HepG2 (cell line): ENCODE measurements around the gene MGST2. TPM values are rescaled to one million over a fixed set of nuclear protein-coding genes. Genes with fewer than 3 reads are reported as not detected.

Source experiments
- BRCA1 ChIP-seq: sonication (generic); formaldehyde crosslinking; IDR thresholded peaks from 2 replicates; pipeline ENCODE4 v1.4.0; 2020; ENCODE audit warnings: missing genetic modification reagents
- CENPT ChIP-seq: sonication (generic); formaldehyde crosslinking; IDR thresholded peaks from 2 replicates; pipeline ENCODE4 v1.8.0; 2022; ENCODE audit warnings: low read depth, mild to moderate bottlenecking, moderate library complexity, missing genetic modification reagents
- HHEX ChIP-seq: IDR thresholded peaks from 2 replicates; pipeline ENCODE4 v1.6.1; 2016; ENCODE audit warnings: control low read depth
- HNF4G ChIP-seq, 2 experiments: sonication (generic) in 1 of 2; formaldehyde crosslinking in 1 of 2; IDR thresholded peaks; 2 replicates each; pipeline versions ENCODE4 v1.4.0 to v1.6.1; 2011 to 2020; ENCODE audit warnings: borderline replicate concordance in 2 of 2, low read depth in 2 of 2, mild to moderate bottlenecking in 2 of 2, low read length in 1 of 2, missing genetic modification reagents in 1 of 2, moderate library complexity in 1 of 2
- MAZ ChIP-seq, 2 experiments: sonication (generic) in 1 of 2; formaldehyde crosslinking in 1 of 2; IDR thresholded peaks; 2 replicates each; pipeline versions ENCODE4 v1.5.0 to v1.6.1; 2012 to 2020; ENCODE audit warnings: low read depth in 2 of 2, mild to moderate bottlenecking in 2 of 2, borderline replicate concordance in 1 of 2, improper control_type of control experiment in 1 of 2, low read length in 1 of 2, missing genetic modification reagents in 1 of 2, moderate library complexity in 1 of 2
- MED13 ChIP-seq: sonication (generic); formaldehyde crosslinking; IDR thresholded peaks from 2 replicates; pipeline ENCODE4 v1.5.0; 2020; ENCODE audit warnings: missing genetic modification reagents
- MTF2 ChIP-seq: sonication (generic); formaldehyde crosslinking; IDR thresholded peaks from 2 replicates; pipeline ENCODE4 v1.5.0; 2020; ENCODE audit warnings: missing genetic modification reagents, borderline replicate concordance
- PHB2 ChIP-seq: fragments of 450-650 bp; IDR thresholded peaks from 2 replicates; pipeline ENCODE4 v1.6.1; 2018; ENCODE audit not compliant: partially characterized antibody
- RELA ChIP-seq: sonication (generic); formaldehyde crosslinking; IDR thresholded peaks from 2 replicates; pipeline ENCODE4 v1.4.0; 2020; ENCODE audit warnings: missing genetic modification reagents
- ZFP36L2 ChIP-seq: sonication (generic); formaldehyde crosslinking; IDR thresholded peaks from 2 replicates; pipeline ENCODE4 v1.4.0; 2020; ENCODE audit warnings: missing genetic modification reagents
- ZNF205 ChIP-seq: IDR thresholded peaks from 2 replicates; pipeline ENCODE4 v1.6.1; 2018; ENCODE audit warnings: missing biosample characterization, missing genetic modification reagents
- ZNF251 ChIP-seq: sonication (generic); formaldehyde crosslinking; IDR thresholded peaks from 2 replicates; pipeline ENCODE4 v1.9.0; 2021; ENCODE audit warnings: mild to moderate bottlenecking, missing genetic modification reagents
- ZNF335 ChIP-seq: sonication (generic); formaldehyde crosslinking; IDR thresholded peaks from 2 replicates; pipeline ENCODE4 v1.4.0; 2020; ENCODE audit warnings: missing genetic modification reagents
- ZNF713 ChIP-seq: sonication (generic); formaldehyde crosslinking; IDR thresholded peaks from 2 replicates; pipeline ENCODE4 v1.4.0; 2020; ENCODE audit warnings: mild to moderate bottlenecking, missing genetic modification reagents
- ZNF777 ChIP-seq: sonication (generic); formaldehyde crosslinking; IDR thresholded peaks from 2 replicates; pipeline ENCODE4 v1.4.0; 2020; ENCODE audit warnings: missing genetic modification reagents
- polyA plus RNA-seq, 8 experiments: library from polyadenylated mRNA; depleted of rRNA in 3 of 8; stranded (reverse) in 7 of 8; unstranded in 1 of 8; fragments of >200 nt; fragmentation: Illumina TruSeq in 4 of 8; extraction: Trizol in 4 of 8; gene quantifications; 2 replicates each; pipeline versions ENCODE4 v1.2.1 to v1.2.3, GENCODE V29; 2011 to 2016; ENCODE audit warnings: low read depth in 4 of 8, missing spikeins in 1 of 8, mixed read lengths in 1 of 8; ENCODE audit not compliant: insufficient read depth in 1 of 8
- total RNA-seq, 5 experiments: library from RNA; depleted of rRNA; stranded (reverse); fragments of >200 nt; fragmentation: Illumina TruSeq; extraction: Trizol; gene quantifications; 2 replicates each; pipeline ENCODE4 v1.2.3, GENCODE V29; 2016; ENCODE audit warnings: low read depth in 1 of 5
- TF ChIP-seq, protein P1 (sequence below): sonication (generic); formaldehyde crosslinking; IDR thresholded peaks from 2 replicates; pipeline ENCODE4 v1.8.1; 2022; ENCODE audit warnings: low read depth, mild to moderate bottlenecking, missing genetic modification reagents
- TF ChIP-seq, protein P2 (sequence below): sonication (generic); formaldehyde crosslinking; IDR thresholded peaks from 2 replicates; pipeline ENCODE4 v1.4.0; 2020; ENCODE audit warnings: missing genetic modification reagents
- TF ChIP-seq, protein P3 (sequence below): sonication (generic); formaldehyde crosslinking; conservative IDR thresholded peaks from 2 replicates; pipeline ENCODE4 v1.8.1; 2023; ENCODE audit warnings: missing genetic modification reagents
- TF ChIP-seq, protein P4 (sequence below): IDR thresholded peaks from 2 replicates; pipeline ENCODE4 v1.6.1; 2016; ENCODE audit warnings: low read depth, control low read depth
- TF ChIP-seq, protein P5 (sequence below): sonication (generic); formaldehyde crosslinking; IDR thresholded peaks from 2 replicates; pipeline ENCODE4 v1.4.0; 2020; ENCODE audit warnings: missing genetic modification reagents; ENCODE audit errors: not compliant biosample characterization

Gene MGST2
- total and polyA plus RNA-seq, 2 of the 13 experiments (the other 11 are each of a cell fraction or from before 2014, with no cell fraction given) = 205 to 416 TPM

DNA sequence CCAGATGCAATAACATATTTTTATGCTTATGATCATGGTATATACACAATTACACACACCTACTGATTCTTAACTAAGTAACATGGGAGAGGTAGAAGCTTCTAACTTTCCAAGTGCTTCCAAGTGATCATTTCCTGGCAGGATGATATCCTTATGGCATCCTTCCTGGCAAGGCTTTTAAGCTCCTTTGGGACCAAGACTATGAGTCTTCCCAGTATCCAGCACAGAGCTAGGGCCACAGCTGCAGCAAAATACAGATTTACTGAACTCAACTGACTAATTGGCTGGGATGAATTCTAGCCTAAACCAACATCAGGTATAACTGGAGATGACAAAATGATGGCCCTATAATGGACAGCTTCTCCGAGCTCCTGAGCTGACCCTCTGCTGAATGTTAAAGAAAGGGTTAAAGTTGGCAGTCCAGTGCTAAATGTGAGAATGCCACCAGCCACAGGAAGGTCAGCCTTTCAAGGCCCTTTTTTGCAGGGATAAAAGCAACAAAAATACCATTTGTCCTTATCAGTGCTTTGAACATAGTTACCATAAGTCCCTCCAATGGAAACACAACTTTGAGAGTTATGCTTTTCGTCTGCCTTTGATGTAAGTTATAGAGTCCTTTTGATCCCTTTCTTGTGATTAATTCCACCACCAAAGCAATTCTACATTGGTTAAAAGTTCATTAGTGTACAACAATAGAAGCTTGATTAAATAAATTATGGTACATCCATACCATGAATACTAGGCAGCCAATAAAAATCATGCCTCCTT is 73.4 kb downstream of the MGST2 start (continued):
- TF ChIP-seq, protein P1, sequence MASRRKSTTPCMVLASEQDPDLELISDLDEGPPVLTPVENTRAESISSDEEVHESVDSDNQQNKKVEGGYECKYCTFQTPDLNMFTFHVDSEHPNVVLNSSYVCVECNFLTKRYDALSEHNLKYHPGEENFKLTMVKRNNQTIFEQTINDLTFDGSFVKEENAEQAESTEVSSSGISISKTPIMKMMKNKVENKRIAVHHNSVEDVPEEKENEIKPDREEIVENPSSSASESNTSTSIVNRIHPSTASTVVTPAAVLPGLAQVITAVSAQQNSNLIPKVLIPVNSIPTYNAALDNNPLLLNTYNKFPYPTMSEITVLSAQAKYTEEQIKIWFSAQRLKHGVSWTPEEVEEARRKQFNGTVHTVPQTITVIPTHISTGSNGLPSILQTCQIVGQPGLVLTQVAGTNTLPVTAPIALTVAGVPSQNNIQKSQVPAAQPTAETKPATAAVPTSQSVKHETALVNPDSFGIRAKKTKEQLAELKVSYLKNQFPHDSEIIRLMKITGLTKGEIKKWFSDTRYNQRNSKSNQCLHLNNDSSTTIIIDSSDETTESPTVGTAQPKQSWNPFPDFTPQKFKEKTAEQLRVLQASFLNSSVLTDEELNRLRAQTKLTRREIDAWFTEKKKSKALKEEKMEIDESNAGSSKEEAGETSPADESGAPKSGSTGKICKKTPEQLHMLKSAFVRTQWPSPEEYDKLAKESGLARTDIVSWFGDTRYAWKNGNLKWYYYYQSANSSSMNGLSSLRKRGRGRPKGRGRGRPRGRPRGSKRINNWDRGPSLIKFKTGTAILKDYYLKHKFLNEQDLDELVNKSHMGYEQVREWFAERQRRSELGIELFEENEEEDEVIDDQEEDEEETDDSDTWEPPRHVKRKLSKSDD (CRISPR knock-in tag) = no peak
- TF ChIP-seq ZNF251 (CRISPR knock-in tag) (no peak), ZFP36L2 (CRISPR knock-in tag) (no peak), RELA (CRISPR knock-in tag) (no peak), HNF4G (IDR thresholded peaks at IDR 0.05; ENCODE audit: borderline replicate concordance, low read depth, low read length) (no peak), HNF4G (CRISPR knock-in tag; IDR thresholded peaks at IDR 0.05; ENCODE audit: borderline replicate concordance, low read depth) (no peak), MTF2 (CRISPR knock-in tag) (no peak), ZNF205 (CRISPR knock-in tag) (no peak), ZNF777 (CRISPR knock-in tag) (no peak), MAZ (IDR thresholded peaks at IDR 0.05; ENCODE audit: borderline replicate concordance, low read depth, low read length) (no peak), MAZ (CRISPR knock-in tag; IDR thresholded peaks at IDR 0.05; ENCODE audit: low read depth) (no peak), CENPT (CRISPR knock-in tag) (no peak), PHB2 (no peak), HHEX (CRISPR knock-in tag) (no peak), ZNF713 (CRISPR knock-in tag) (no peak), ZNF335 (CRISPR knock-in tag) (no peak), MED13 (no peak), BRCA1 (CRISPR knock-in tag) (no peak)
- TF ChIP-seq, protein P2, sequence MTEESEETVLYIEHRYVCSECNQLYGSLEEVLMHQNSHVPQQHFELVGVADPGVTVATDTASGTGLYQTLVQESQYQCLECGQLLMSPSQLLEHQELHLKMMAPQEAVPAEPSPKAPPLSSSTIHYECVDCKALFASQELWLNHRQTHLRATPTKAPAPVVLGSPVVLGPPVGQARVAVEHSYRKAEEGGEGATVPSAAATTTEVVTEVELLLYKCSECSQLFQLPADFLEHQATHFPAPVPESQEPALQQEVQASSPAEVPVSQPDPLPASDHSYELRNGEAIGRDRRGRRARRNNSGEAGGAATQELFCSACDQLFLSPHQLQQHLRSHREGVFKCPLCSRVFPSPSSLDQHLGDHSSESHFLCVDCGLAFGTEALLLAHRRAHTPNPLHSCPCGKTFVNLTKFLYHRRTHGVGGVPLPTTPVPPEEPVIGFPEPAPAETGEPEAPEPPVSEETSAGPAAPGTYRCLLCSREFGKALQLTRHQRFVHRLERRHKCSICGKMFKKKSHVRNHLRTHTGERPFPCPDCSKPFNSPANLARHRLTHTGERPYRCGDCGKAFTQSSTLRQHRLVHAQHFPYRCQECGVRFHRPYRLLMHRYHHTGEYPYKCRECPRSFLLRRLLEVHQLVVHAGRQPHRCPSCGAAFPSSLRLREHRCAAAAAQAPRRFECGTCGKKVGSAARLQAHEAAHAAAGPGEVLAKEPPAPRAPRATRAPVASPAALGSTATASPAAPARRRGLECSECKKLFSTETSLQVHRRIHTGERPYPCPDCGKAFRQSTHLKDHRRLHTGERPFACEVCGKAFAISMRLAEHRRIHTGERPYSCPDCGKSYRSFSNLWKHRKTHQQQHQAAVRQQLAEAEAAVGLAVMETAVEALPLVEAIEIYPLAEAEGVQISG (CRISPR knock-in tag) = no peak
- TF ChIP-seq, protein P3, sequence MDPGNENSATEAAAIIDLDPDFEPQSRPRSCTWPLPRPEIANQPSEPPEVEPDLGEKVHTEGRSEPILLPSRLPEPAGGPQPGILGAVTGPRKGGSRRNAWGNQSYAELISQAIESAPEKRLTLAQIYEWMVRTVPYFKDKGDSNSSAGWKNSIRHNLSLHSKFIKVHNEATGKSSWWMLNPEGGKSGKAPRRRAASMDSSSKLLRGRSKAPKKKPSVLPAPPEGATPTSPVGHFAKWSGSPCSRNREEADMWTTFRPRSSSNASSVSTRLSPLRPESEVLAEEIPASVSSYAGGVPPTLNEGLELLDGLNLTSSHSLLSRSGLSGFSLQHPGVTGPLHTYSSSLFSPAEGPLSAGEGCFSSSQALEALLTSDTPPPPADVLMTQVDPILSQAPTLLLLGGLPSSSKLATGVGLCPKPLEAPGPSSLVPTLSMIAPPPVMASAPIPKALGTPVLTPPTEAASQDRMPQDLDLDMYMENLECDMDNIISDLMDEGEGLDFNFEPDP (CRISPR knock-in tag) = no peak
- TF ChIP-seq, protein P4, sequence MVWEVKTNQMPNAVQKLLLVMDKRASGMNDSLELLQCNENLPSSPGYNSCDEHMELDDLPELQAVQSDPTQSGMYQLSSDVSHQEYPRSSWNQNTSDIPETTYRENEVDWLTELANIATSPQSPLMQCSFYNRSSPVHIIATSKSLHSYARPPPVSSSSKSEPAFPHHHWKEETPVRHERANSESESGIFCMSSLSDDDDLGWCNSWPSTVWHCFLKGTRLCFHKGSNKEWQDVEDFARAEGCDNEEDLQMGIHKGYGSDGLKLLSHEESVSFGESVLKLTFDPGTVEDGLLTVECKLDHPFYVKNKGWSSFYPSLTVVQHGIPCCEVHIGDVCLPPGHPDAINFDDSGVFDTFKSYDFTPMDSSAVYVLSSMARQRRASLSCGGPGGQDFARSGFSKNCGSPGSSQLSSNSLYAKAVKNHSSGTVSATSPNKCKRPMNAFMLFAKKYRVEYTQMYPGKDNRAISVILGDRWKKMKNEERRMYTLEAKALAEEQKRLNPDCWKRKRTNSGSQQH (CRISPR knock-in tag) = no peak
- TF ChIP-seq, protein P5, sequence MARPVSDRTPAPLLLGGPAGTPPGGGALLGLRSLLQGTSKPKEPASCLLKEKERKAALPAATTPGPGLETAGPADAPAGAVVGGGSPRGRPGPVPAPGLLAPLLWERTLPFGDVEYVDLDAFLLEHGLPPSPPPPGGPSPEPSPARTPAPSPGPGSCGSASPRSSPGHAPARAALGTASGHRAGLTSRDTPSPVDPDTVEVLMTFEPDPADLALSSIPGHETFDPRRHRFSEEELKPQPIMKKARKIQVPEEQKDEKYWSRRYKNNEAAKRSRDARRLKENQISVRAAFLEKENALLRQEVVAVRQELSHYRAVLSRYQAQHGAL (CRISPR knock-in tag) = no peak
